SK-N-SH (cell line): ENCODE data around the gene CADM3. TPM values are rescaled to one million over a fixed set of nuclear protein-coding genes. Genes with fewer than 3 reads are reported as not detected.

Experiments used
- CTCF ChIA-PET: fragments of 300-600, 350-600 bp; formaldehyde crosslinking; extraction: SDS; loops from one replicate; lab custom pipeline; 2021; lab: Yijun Ruan, JAX
- POLR2A ChIA-PET: fragments of 350-600 bp; sonication (Branson Sonifier 250); formaldehyde crosslinking; extraction: SDS; loops from one replicate; lab custom pipeline; 2020; ENCODE audit warnings: antibody characterized with exemption, inconsistent platforms; lab: Yijun Ruan, JAX
- DNase-seq: peaks from one replicate; pipeline ENCODE4 v3.0.0; 2012
- H2AFZ ChIP-seq: fragments of 200-600 bp; sonication (generic); 2 replicates; pipeline ENCODE4 v1.8.1; 2016; ENCODE audit warnings: antibody characterized with exemption, mild to moderate bottlenecking, low read depth
- H3F3A ChIP-seq: fragments of 200-600 bp; sonication (generic); replicated peaks from 2 replicates; pipeline ENCODE3; 2016; ENCODE audit warnings: antibody characterized with exemption, mild to moderate bottlenecking; ENCODE audit not compliant: insufficient read depth
- H3K27ac ChIP-seq, 2 experiments: fragments of 200-500 bp in 1 of 2; fragments of 200-600 bp in 1 of 2; sonication (Bioruptor generic) in 1 of 2; sonication (generic), shearing (Covaris generic) in 1 of 2; 2 replicates each; pipeline versions ENCODE4 v1.5.1 to v1.6.1; 2014 to 2016; ENCODE audit warnings: low read depth in 2 of 2, inconsistent platforms in 1 of 2, low read length in 1 of 2, mild to moderate bottlenecking in 1 of 2, mixed read lengths in 1 of 2
- H3K27me3 ChIP-seq: fragments of 200-600 bp; sonication (generic), shearing (Covaris generic); 2 replicates; pipeline ENCODE4 v1.6.1; 2016; ENCODE audit warnings: mixed run types; ENCODE audit not compliant: insufficient read depth
- H3K36me3 ChIP-seq, 2 experiments: fragments of 200-500 bp in 1 of 2; fragments of 200-600 bp in 1 of 2; sonication (Bioruptor generic) in 1 of 2; sonication (generic) in 1 of 2; replicated peaks in 1 of 2; 2 replicates each; pipeline versions ENCODE3 to v1.5.1; 2014 to 2016; ENCODE audit warnings: low read length in 1 of 2, mild to moderate bottlenecking in 1 of 2; ENCODE audit not compliant: insufficient read depth in 2 of 2, control insufficient read depth in 1 of 2
- H3K4me1 ChIP-seq, 2 experiments: fragments of 200-500 bp in 1 of 2; fragments of 200-600 bp in 1 of 2; sonication (Bioruptor generic) in 1 of 2; sonication (generic), shearing (Covaris generic) in 1 of 2; 2 replicates each; pipeline versions ENCODE4 v1.5.1 to v1.6.1; 2014 to 2016; ENCODE audit warnings: low read depth in 1 of 2, low read length in 1 of 2, mixed run types in 1 of 2; ENCODE audit not compliant: insufficient read depth in 2 of 2, control insufficient read depth in 1 of 2
- H3K4me2 ChIP-seq: fragments of 200-600 bp; sonication (generic), shearing (Covaris generic); 2 replicates; pipeline ENCODE4 v1.6.1; 2017; ENCODE audit warnings: mixed run types
- H3K4me3 ChIP-seq, 2 experiments: fragments of 200-500 bp in 1 of 2; fragments of 200-600 bp in 1 of 2; sonication (Bioruptor generic) in 1 of 2; sonication (generic), shearing (Covaris generic) in 1 of 2; 2 replicates each; pipeline versions ENCODE4 v1.5.1 to v1.8.1; 2014 to 2016; ENCODE audit warnings: low read depth in 2 of 2, inconsistent platforms in 1 of 2, low read length in 1 of 2, mild to moderate bottlenecking in 1 of 2, mixed read lengths in 1 of 2, moderate library complexity in 1 of 2
- H3K79me2 ChIP-seq: fragments of 200-600 bp; sonication (generic); 2 replicates; pipeline ENCODE4 v1.8.1; 2017; ENCODE audit warnings: mild to moderate bottlenecking; ENCODE audit not compliant: insufficient read depth
- H3K9ac ChIP-seq: fragments of 200-600 bp; sonication (generic); 2 replicates; pipeline ENCODE4 v1.6.1; 2017; ENCODE audit warnings: mixed run types
- H3K9me2 ChIP-seq: fragments of 200-600 bp; sonication (generic); 2 replicates; pipeline ENCODE4 v1.6.1; 2017; ENCODE audit warnings: mixed run types
- H3K9me3 ChIP-seq: fragments of 200-600 bp; sonication (generic); 2 replicates; pipeline ENCODE4 v1.6.1; 2017; ENCODE audit warnings: mixed run types, mild to moderate bottlenecking, moderate library complexity
- H4K20me1 ChIP-seq: fragments of 200-600 bp; sonication (generic); 2 replicates; pipeline ENCODE4 v1.6.1; 2017; ENCODE audit warnings: mild to moderate bottlenecking, mixed run types; ENCODE audit not compliant: insufficient read depth
- ELF1 ChIP-seq: IDR thresholded peaks from 2 replicates; pipeline ENCODE4 v1.4.0; 2012
- EP300 ChIP-seq, 2 experiments: IDR thresholded peaks; 2 replicates each; pipeline versions ENCODE4 v1.4.0 to v1.6.1; 2012; ENCODE audit warnings: borderline replicate concordance in 1 of 2, low read depth in 1 of 2, low read length in 1 of 2
- EZH2phosphoT487 ChIP-seq: fragments of 200-600 bp; sonication (generic); IDR thresholded peaks from 2 replicates; pipeline ENCODE4 v1.6.1; 2017; ENCODE audit warnings: low read depth, mixed run types, mild to moderate bottlenecking, antibody characterized with exemption, moderate library complexity, borderline replicate concordance
- FOSL2 ChIP-seq: IDR thresholded peaks from 2 replicates; pipeline ENCODE4 v1.4.0; 2012; ENCODE audit warnings: low read depth, mild to moderate bottlenecking, moderate library complexity, borderline replicate concordance
- GABPA ChIP-seq: IDR thresholded peaks from 2 replicates; pipeline ENCODE4 v1.4.0; 2012; ENCODE audit warnings: low read depth, mild to moderate bottlenecking
- GATA2 ChIP-seq: sonication (generic); formaldehyde crosslinking; IDR thresholded peaks from 2 replicates; pipeline ENCODE4 v1.5.0; 2020; ENCODE audit warnings: mild to moderate bottlenecking, missing genetic modification reagents
- JUND ChIP-seq: IDR thresholded peaks from 2 replicates; pipeline ENCODE4 v1.4.0; 2012
- MAX ChIP-seq: IDR thresholded peaks from 2 replicates; pipeline ENCODE4 v1.4.0; 2012; ENCODE audit warnings: low read depth
- MEF2A ChIP-seq: IDR thresholded peaks from 2 replicates; pipeline ENCODE4 v1.4.0; 2012; ENCODE audit warnings: low read depth, borderline replicate concordance
- MXI1 ChIP-seq: IDR thresholded peaks from 2 replicates; pipeline ENCODE4 v1.6.1; 2012; ENCODE audit warnings: mild to moderate bottlenecking, low read depth, low read length, improper control_type of control experiment
- RAD21 ChIP-seq: IDR thresholded peaks from 2 replicates; pipeline ENCODE4 v1.6.1; 2012; ENCODE audit warnings: mild to moderate bottlenecking, low read length
- RCOR1 ChIP-seq: fragments of 150-350 bp; IDR thresholded peaks from 2 replicates; pipeline ENCODE4 v1.6.1; 2017; ENCODE audit warnings: antibody characterized with exemption, low read length
- REST ChIP-seq: IDR thresholded peaks from 2 replicates; pipeline ENCODE4 v1.6.1; 2012; ENCODE audit warnings: mild to moderate bottlenecking, low read depth, low read length, moderate library complexity
- RXRA ChIP-seq: IDR thresholded peaks from 2 replicates; pipeline ENCODE4 v1.4.0; 2012; ENCODE audit warnings: low read depth, mild to moderate bottlenecking, borderline replicate concordance
- SIN3A ChIP-seq: IDR thresholded peaks from 2 replicates; pipeline ENCODE4 v1.6.1; 2012; ENCODE audit warnings: low read depth, mild to moderate bottlenecking, low read length, moderate library complexity, borderline replicate concordance
- YY1 ChIP-seq: IDR thresholded peaks from 2 replicates; pipeline ENCODE4 v1.4.0; 2012; ENCODE audit warnings: low read depth, mild to moderate bottlenecking
- WGBS: methylation state at CpG from one replicate; pipeline ENCODE4 v1.1.6; 2017; ENCODE audit warnings: low lambda C conversion rate; 5-methylcytosine and 5-hydroxymethylcytosine counted together
- polyA plus RNA-seq, 3 experiments: library from polyadenylated mRNA; depleted of rRNA; stranded (reverse); fragments of >200 nt; gene quantifications; 2 replicates each; pipeline ENCODE4 v1.2.3, GENCODE V29; 2012
- TF ChIP-seq, protein P1 (sequence below): fragments of 150-350 bp; IDR thresholded peaks from 2 replicates; pipeline ENCODE4 v1.6.1; 2017; ENCODE audit warnings: antibody characterized with exemption, low read length, low read depth, borderline replicate concordance
- TF ChIP-seq, protein P2 (sequence below): fragments of 200-600 bp; sonication (generic); IDR thresholded peaks from 2 replicates; pipeline ENCODE4 v1.6.1; 2017; ENCODE audit warnings: antibody characterized with exemption, mild to moderate bottlenecking, moderate library complexity

CADM3 gene
- polyA plus RNA-seq, 1 of the 3 experiments (the other 2 are of a cell fraction): 0.94 TPM

DNA sequence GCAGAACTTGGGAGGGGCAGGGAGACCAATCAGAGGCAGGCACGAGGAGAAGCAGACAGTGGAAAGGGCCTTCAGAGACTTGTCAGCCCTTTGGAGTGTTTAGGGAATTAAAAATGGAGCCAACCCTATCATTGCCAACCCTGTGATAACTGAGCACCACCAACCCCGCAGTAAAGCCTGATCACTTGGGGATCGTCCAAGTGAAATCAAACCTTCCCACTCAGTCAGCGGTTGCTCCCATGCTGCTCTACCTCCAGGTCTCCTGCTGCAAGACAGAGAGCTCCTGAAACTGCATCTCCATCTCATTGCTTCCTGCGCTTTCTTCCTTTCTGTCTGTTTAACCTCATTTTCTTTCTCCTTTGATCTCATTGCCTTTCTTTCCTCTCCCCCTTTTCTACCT, 28.5 kb downstream of the CADM3 start:
- Histone ChIP-seq H3K4me3 (no peak overlapping the region), H3K79me2 (no peaks in the 10 kb centered on the region), H3K4me1 (peaks cover 0 to 2% of the 10 kb centered on the region in 2 experiments; a peak in 1 of 4 replicates), H3K36me3 (no peaks in the 10 kb centered on the region), H3K4me2 (no peak overlapping the region), H2AFZ (no peak overlapping the region), H3K27ac (no peak overlapping the region), H3K9me2 (no peaks in the 10 kb centered on the region), H4K20me1 (no peaks in the 10 kb centered on the region), H3K27me3 (peaks cover 12% of the 10 kb centered on the region; the same call in 1 of the 2 replicates), H3F3A (no peaks in the 10 kb centered on the region), H3K9me3 (no peaks in the 10 kb centered on the region), H3K9ac (no peak overlapping the region)
- DNase-seq: no peak
- WGBS: 45% methylated on average over 2 of the region's 5 CpGs
- POLR2A ChIA-PET: no interaction called here
- CTCF ChIA-PET: interaction anchor here (1.0 to 26.8 kb wide), 4 partner anchors 11 to 64 kb away, joined by 3 to 660 read pairs (median 242); partner anchors contain the start of gene CADM3
- TF ChIP-seq SIN3A (no peak), MXI1 (no peak), EZH2phosphoT487 (no peak), REST (no peak), RCOR1 (no peak), YY1 (no peak), EP300 (IDR thresholded peaks at IDR 0.05; ENCODE audit: borderline replicate concordance in 1 of 2, low read depth in 1 of 2, low read length in 1 of 2) (no peak), FOSL2 (no peak), MEF2A (no peak), ELF1 (no peak)
- TF ChIP-seq, protein P1, sequence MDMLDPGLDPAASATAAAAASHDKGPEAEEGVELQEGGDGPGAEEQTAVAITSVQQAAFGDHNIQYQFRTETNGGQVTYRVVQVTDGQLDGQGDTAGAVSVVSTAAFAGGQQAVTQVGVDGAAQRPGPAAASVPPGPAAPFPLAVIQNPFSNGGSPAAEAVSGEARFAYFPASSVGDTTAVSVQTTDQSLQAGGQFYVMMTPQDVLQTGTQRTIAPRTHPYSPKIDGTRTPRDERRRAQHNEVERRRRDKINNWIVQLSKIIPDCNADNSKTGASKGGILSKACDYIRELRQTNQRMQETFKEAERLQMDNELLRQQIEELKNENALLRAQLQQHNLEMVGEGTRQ: no peak

GRCh38 chr1:159200769-159201168, 29.4 kb downstream of the CADM3 start:
- Histone ChIP-seq H2AFZ (no peak overlapping the region), H3K79me2 (no peaks in the 10 kb centered on the region), H3K9ac (no peak overlapping the region), H3K36me3 (no peaks in the 10 kb centered on the region), H3K27ac (no peak overlapping the region), H3K4me3 (no peak overlapping the region), H3K4me1 (peaks cover 0 to 2% of the 10 kb centered on the region in 2 experiments; a peak in 1 of 4 replicates), H4K20me1 (no peaks in the 10 kb centered on the region), H3K9me2 (no peaks in the 10 kb centered on the region), H3K4me2 (no peak overlapping the region), H3K27me3 (peaks cover 12% of the 10 kb centered on the region; the same call in 1 of the 2 replicates), H3F3A (no peaks in the 10 kb centered on the region), H3K9me3 (no peaks in the 10 kb centered on the region)
- ChIA-PET POLR2A (no interaction called here), CTCF (interaction anchor here (1.0 to 26.8 kb wide), 4 partner anchors 10 to 65 kb away, joined by 3 to 660 read pairs (median 242); partner anchors contain the start of gene CADM3)
- WGBS: 56% methylated on average over 9 of the region's 18 CpGs
- no peak for DNase-seq
- TF ChIP-seq GATA2 (no peak), RXRA (no peak), YY1 (no peak), RAD21 (no peak), MAX (no peak), GABPA (no peak), REST (no peak), SIN3A (no peak), JUND (no peak)
- TF ChIP-seq, protein P2, sequence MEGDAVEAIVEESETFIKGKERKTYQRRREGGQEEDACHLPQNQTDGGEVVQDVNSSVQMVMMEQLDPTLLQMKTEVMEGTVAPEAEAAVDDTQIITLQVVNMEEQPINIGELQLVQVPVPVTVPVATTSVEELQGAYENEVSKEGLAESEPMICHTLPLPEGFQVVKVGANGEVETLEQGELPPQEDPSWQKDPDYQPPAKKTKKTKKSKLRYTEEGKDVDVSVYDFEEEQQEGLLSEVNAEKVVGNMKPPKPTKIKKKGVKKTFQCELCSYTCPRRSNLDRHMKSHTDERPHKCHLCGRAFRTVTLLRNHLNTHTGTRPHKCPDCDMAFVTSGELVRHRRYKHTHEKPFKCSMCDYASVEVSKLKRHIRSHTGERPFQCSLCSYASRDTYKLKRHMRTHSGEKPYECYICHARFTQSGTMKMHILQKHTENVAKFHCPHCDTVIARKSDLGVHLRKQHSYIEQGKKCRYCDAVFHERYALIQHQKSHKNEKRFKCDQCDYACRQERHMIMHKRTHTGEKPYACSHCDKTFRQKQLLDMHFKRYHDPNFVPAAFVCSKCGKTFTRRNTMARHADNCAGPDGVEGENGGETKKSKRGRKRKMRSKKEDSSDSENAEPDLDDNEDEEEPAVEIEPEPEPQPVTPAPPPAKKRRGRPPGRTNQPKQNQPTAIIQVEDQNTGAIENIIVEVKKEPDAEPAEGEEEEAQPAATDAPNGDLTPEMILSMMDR: no peak
